SU-DHL-6 (cell line): Measurements from ENCODE around the gene SCAMP2.

Experiments
- EZH2phosphoT487 ChIP-seq: fragments of 200-600 bp; sonication (generic), shearing (Covaris generic); conservative IDR thresholded peaks from 2 replicates; pipeline ENCODE4 v1.6.1; 2018; ENCODE audit warnings: mild to moderate bottlenecking, antibody characterized with exemption, low read length, moderate library complexity, mixed read lengths
- TF ChIP-seq, protein P1 (sequence below): fragments of 200-600 bp; sonication (generic); IDR thresholded peaks from one replicate; pipeline ENCODE4 v1.5.1; 2017; ENCODE audit warnings: antibody characterized with exemption, mild to moderate bottlenecking, low read length, moderate library complexity; ENCODE audit not compliant: insufficient read depth, poor library complexity, severe bottlenecking

DNA sequence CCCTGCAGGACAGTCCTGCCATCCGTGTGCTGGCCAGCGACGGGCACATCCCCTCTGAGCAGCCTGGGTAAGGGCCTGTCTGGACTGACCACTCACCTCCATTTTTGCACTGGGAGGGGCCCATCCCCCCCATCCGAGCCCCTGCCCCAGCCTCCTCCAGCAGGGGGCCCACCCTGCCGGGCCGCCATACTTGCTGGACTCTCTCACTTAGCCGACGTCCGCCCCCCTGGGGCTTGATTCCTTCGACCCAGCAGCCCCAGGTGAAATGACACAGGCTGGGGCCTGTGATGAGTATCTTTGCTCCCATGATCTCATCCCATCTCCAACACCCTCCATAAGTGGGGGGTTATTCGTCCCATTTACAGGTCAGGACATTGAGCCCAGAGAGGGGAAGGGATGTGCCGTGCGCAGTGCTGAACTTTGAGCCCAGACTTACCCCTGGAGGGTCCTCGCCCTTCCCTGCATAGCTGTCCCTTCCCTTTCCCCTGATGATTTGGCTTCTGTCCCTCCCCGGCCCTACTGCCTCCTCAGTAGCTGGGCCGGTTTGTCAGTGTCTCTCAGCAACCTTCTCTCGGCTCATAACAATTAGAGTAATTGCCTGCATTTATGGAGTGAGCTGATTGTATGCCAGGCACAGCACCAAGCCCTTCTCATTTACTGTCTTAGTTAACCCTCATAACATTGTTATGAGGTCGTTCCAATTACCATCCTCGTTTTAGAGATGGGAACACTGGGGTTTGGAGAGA is 56.4 kb downstream of the SCAMP2 start:
- TF ChIP-seq, protein P1, sequence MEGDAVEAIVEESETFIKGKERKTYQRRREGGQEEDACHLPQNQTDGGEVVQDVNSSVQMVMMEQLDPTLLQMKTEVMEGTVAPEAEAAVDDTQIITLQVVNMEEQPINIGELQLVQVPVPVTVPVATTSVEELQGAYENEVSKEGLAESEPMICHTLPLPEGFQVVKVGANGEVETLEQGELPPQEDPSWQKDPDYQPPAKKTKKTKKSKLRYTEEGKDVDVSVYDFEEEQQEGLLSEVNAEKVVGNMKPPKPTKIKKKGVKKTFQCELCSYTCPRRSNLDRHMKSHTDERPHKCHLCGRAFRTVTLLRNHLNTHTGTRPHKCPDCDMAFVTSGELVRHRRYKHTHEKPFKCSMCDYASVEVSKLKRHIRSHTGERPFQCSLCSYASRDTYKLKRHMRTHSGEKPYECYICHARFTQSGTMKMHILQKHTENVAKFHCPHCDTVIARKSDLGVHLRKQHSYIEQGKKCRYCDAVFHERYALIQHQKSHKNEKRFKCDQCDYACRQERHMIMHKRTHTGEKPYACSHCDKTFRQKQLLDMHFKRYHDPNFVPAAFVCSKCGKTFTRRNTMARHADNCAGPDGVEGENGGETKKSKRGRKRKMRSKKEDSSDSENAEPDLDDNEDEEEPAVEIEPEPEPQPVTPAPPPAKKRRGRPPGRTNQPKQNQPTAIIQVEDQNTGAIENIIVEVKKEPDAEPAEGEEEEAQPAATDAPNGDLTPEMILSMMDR: no peak
- no peak for TF ChIP-seq EZH2phosphoT487
